Stimulated activated CD8-positive, alpha-beta memory T cell treated with anti-CD3 and anti-CD28 coated beads, Interleukin-4, amount 100 ng/mL, for 24 hours (primary cell): ENCODE results near the gene TGIF2LX.
"Not testable (repeated sequence)": the region's sequence is repeated elsewhere in the genome, so short reads cannot be mapped to it uniquely, and the experiment has no call there.

Experiments
- DNase-seq: peaks from one replicate; pipeline ENCODE4 v3.0.0-alpha.2; 2020; ENCODE audit warnings: low read depth

TGIF2LX gene

GRCh38 chrX:89921665-89922064 lies at the start of gene TGIF2LX:
TGIF2LX (plus strand) TSS chrX:89921908; CDS start chrX:89922086, 178 bp downstream.
- DNase-seq: not testable (repeated sequence)

GRCh38 chrX:89922338-89922934 lies 728 bp downstream of the TGIF2LX start:
- not testable (repeated sequence) for DNase-seq

- not testable (repeated sequence) for DNase-seq
These were observed 21.4 kb downstream of the TGIF2LX start for GRCh38 chrX:89943077-89943476.

- DNase-seq: not testable (repeated sequence)
These were observed 43.9 kb downstream of the TGIF2LX start for GRCh38 chrX:89965588-89965987.
